ENCODE measurements around the gene TOX3. TPM values are rescaled to one million over a fixed set of nuclear protein-coding genes. Genes with fewer than 3 reads are reported as not detected.

The TOX3 gene
- total and polyA plus RNA-seq, 10 of the 15 experiments (the other 5 are each of a cell fraction or from before 2014, with no cell fraction given): not detected

- Histone ChIP-seq H3K79me2 (ENCODE audit: control insufficient read depth, insufficient read depth, low read length) (no peaks in the 10 kb centered on the region), H3K9ac (ENCODE audit: control insufficient read depth, insufficient read depth, low read length) (no peak overlapping the region), H3K36me3 (ENCODE audit: control insufficient read depth in 2 of 2, insufficient read depth in 2 of 2, low read length in 1 of 2) (no peaks in the 10 kb centered on the region), H3K4me1 (ENCODE audit: control insufficient read depth, insufficient read depth, low read length) (no peaks in the 10 kb centered on the region), H4K20me1 (ENCODE audit: control insufficient read depth, insufficient read depth) (no peaks in the 10 kb centered on the region), H3K27me3 (replicated peaks in 1 of 2; ENCODE audit: control insufficient read depth in 2 of 2, insufficient read depth in 2 of 2, low read length in 1 of 2) (no peaks in the 10 kb centered on the region), H3K4me2 (ENCODE audit: control insufficient read depth, insufficient read depth) (no peak overlapping the region), H3K4me3 (no peak overlapping the region), H2AFZ (ENCODE audit: control insufficient read depth, low read depth, low read length) (no peak overlapping the region), H3K9me3 (replicated peaks; ENCODE audit: control insufficient read depth, insufficient read depth, low read length) (no peaks in the 10 kb centered on the region), H3K27ac (ENCODE audit: control insufficient read depth, insufficient read depth) (no peak overlapping the region)
- no TSS peak for BruUV-seq (replicated peaks)
- ChIA-PET RAD21 (ENCODE audit: unreplicated experiment) (no interaction called here), POLR2A (no interaction called here), SMC1A (ENCODE audit: uncharacterized antibody, unreplicated experiment) (no interaction called here), CTCF (no interaction called here)
- DNase-seq (ENCODE audit: low read depth, low spot score): no peak
- no peak for TF ChIP-seq EED (IDR thresholded peaks at IDR 0.05; ENCODE audit: low read depth)
- TF ChIP-seq FOXK2 (IDR thresholded peaks at IDR 0.05): no peak
- TF ChIP-seq, protein P1, sequence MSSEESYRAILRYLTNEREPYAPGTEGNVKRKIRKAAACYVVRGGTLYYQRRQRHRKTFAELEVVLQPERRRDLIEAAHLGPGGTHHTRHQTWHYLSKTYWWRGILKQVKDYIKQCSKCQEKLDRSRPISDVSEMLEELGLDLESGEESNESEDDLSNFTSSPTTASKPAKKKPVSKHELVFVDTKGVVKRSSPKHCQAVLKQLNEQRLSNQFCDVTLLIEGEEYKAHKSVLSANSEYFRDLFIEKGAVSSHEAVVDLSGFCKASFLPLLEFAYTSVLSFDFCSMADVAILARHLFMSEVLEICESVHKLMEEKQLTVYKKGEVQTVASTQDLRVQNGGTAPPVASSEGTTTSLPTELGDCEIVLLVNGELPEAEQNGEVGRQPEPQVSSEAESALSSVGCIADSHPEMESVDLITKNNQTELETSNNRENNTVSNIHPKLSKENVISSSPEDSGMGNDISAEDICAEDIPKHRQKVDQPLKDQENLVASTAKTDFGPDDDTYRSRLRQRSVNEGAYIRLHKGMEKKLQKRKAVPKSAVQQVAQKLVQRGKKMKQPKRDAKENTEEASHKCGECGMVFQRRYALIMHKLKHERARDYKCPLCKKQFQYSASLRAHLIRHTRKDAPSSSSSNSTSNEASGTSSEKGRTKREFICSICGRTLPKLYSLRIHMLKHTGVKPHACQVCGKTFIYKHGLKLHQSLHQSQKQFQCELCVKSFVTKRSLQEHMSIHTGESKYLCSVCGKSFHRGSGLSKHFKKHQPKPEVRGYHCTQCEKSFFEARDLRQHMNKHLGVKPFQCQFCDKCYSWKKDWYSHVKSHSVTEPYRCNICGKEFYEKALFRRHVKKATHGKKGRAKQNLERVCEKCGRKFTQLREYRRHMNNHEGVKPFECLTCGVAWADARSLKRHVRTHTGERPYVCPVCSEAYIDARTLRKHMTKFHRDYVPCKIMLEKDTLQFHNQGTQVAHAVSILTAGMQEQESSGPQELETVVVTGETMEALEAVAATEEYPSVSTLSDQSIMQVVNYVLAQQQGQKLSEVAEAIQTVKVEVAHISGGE (CRISPR knock-in tag; IDR thresholded peaks at IDR 0.05): no peak
- TF ChIP-seq STAT1 (conservative IDR thresholded peaks at IDR 0.05): no peak
- no peak for TF ChIP-seq NRF1 (conservative IDR thresholded peaks at IDR 0.05; ENCODE audit: low read depth, low read length)
- TF ChIP-seq BCLAF1 (IDR thresholded peaks at IDR 0.05): no peak
- TF ChIP-seq NR2C2 (IDR thresholded peaks at IDR 0.05; ENCODE audit: borderline replicate concordance, control insufficient read depth, insufficient read length, low read depth): no peak
- no peak for TF ChIP-seq RCOR1 (conservative IDR thresholded peaks at IDR 0.05; ENCODE audit: low read depth, low read length)
- TF ChIP-seq YY1 (IDR thresholded peaks at IDR 0.05; ENCODE audit: low read depth, low read length): no peak
- no peak for ATAC-seq
- in situ Hi-C loops (cut with MboI) (no loop called here), intact Hi-C loops (cut with micrococcal nuclease; ENCODE audit: unreplicated experiment) (no loop called here)
- WGBS (ENCODE audit: insufficient coverage, insufficient replicate concordance, low lambda C conversion rate, missing lambda C conversion rate): 13% methylated on average over 3 of the region's 3 CpGs
- FAIRE-seq: no peak
Observed at GRCh38 chr16:52563767-52564611, 17.0 kb upstream of the TOX3 start.
